GM19239 (cell line): ENCODE results near the gene SORBS1.

Experiments
- DNase-seq: peaks from one replicate; pipeline ENCODE4 v3.0.0; 2011; ENCODE audit warnings: low spot score; ENCODE audit not compliant: insufficient read length
- FAIRE-seq: peaks from 2 replicates; lab custom pipeline; 2011; peaks lifted over from hg19 to GRCh38; lab: Jason Lieb, UNC

The SORBS1 gene

GRCh38 chr10:95520617-95521016 lies 40.6 kb downstream of the SORBS1 start:
- no peak for FAIRE-seq
- DNase-seq, result no peak

GRCh38 chr10:95518455-95519452 lies 42.4 kb downstream of the SORBS1 start:
- FAIRE-seq (no peak), DNase-seq (no peak)

- no peak for FAIRE-seq
- no peak for DNase-seq
Observed at GRCh38 chr10:95517536-95518454, 43.4 kb downstream of the SORBS1 start.

GRCh38 chr10:95516774-95517373 lies 44.3 kb downstream of the SORBS1 start:
- DNase-seq, result no peak
- no peak for FAIRE-seq

- no peak for DNase-seq
- no peak for FAIRE-seq
Observed at GRCh38 chr10:95513941-95514392, 47.2 kb downstream of the SORBS1 start.

GRCh38 chr10:95513008-95513589 lies 48.1 kb downstream of the SORBS1 start:
- DNase-seq (no peak), FAIRE-seq (no peak)

GRCh38 chr10:95511314-95511713 lies 49.9 kb downstream of the SORBS1 start:
- DNase-seq, result no peak
- FAIRE-seq, result no peak

GRCh38 chr10:95509251-95509650 lies 51.9 kb downstream of the SORBS1 start:
- DNase-seq (no peak), FAIRE-seq (no peak)

GRCh38 chr10:95508730-95509129 lies 52.4 kb downstream of the SORBS1 start:
- DNase-seq, result no peak
- no peak for FAIRE-seq

- no peak for FAIRE-seq
- no peak for DNase-seq
Observed at GRCh38 chr10:95506056-95506737, 55.0 kb downstream of the SORBS1 start.

- DNase-seq (no peak), FAIRE-seq (no peak)
Observed at GRCh38 chr10:95505641-95506040, 55.5 kb downstream of the SORBS1 start.

GRCh38 chr10:95505084-95505610 lies 56.0 kb downstream of the SORBS1 start:
- FAIRE-seq (no peak), DNase-seq (no peak)

- FAIRE-seq (no peak), DNase-seq (no peak)
Observed at GRCh38 chr10:95504246-95504691, 56.9 kb downstream of the SORBS1 start.

GRCh38 chr10:95503526-95503925 lies 57.6 kb downstream of the SORBS1 start:
- DNase-seq, result no peak
- no peak for FAIRE-seq

GRCh38 chr10:95503001-95503400 lies 58.2 kb downstream of the SORBS1 start:
- no peak for DNase-seq
- FAIRE-seq, result no peak

GRCh38 chr10:95502377-95502776 lies 58.8 kb downstream of the SORBS1 start:
- FAIRE-seq (no peak), DNase-seq (no peak)

- FAIRE-seq (no peak), DNase-seq (no peak)
Observed at GRCh38 chr10:95501203-95502094, 59.7 kb downstream of the SORBS1 start.

- DNase-seq (no peak), FAIRE-seq (no peak)
Observed at GRCh38 chr10:95500649-95501048, 60.5 kb downstream of the SORBS1 start.
